IMR-90 (cell line): Measurements from ENCODE around the gene SYNRG. TPM values are rescaled to one million over a fixed set of nuclear protein-coding genes. Genes with fewer than 3 reads are reported as not detected.

Source experiments
- ATAC-seq: fragments of 200-7000 bp; cut with Tn5 transposase; 2 replicates; pipeline ENCODE4 v1.9.1; 2020; ENCODE audit warnings: low read depth, mild to moderate bottlenecking, moderate library complexity
- BruUV-seq: library from RNA; stranded (reverse); fragments of 400-500 nt; replicated peaks from 2 replicates; lab custom pipeline; 2021; lab: Mats Ljungman, UMichigan
- CTCF ChIA-PET: fragments of 300-600 bp; formaldehyde crosslinking; extraction: SDS; loops from one replicate; lab custom pipeline; 2021; ENCODE audit warnings: antibody characterized with exemption; lab: Yijun Ruan, JAX
- POLR2A ChIA-PET: fragments of 300-600 bp; sonication (Branson Sonifier 250); formaldehyde crosslinking; loops from one replicate; lab custom pipeline; 2022; ENCODE audit warnings: antibody characterized with exemption; ENCODE audit not compliant: unreplicated experiment; lab: Charles Lee
- DNase-seq: peaks from one replicate; pipeline ENCODE4 v3.0.0; 2013
- H2AFZ ChIP-seq: replicated peaks from 2 replicates; pipeline ENCODE3; 2013; ENCODE audit warnings: low read length, mild to moderate bottlenecking; ENCODE audit not compliant: poor library complexity
- H2AK5ac ChIP-seq: 2 replicates; pipeline ENCODE4 v1.6.1; 2013; ENCODE audit warnings: low read depth, low read length, inconsistent platforms
- H2AK9ac ChIP-seq: replicated peaks from 2 replicates; pipeline ENCODE3; 2013; ENCODE audit warnings: mild to moderate bottlenecking, low read depth, low read length, moderate library complexity; ENCODE audit not compliant: poor library complexity
- H2BK120ac ChIP-seq: 2 replicates; pipeline ENCODE4 v1.6.1; 2013; ENCODE audit warnings: low read depth, low read length, inconsistent platforms
- H2BK15ac ChIP-seq: 3 replicates; pipeline ENCODE4 v1.6.1; 2013; ENCODE audit warnings: low read depth, low read length, inconsistent platforms
- H2BK20ac ChIP-seq: 2 replicates; pipeline ENCODE4 v1.6.1; 2013; ENCODE audit warnings: low read depth, mild to moderate bottlenecking, inconsistent platforms, low read length, moderate library complexity
- H2BK5ac ChIP-seq: 2 replicates; pipeline ENCODE4 v1.6.1; 2013; ENCODE audit warnings: mild to moderate bottlenecking, low read depth, low read length, inconsistent platforms; ENCODE audit not compliant: poor library complexity, severe bottlenecking
- H3K14ac ChIP-seq: replicated peaks from 2 replicates; pipeline ENCODE4 v1.6.1; 2013; ENCODE audit warnings: low read depth, low read length, inconsistent platforms
- H3K18ac ChIP-seq: 2 replicates; pipeline ENCODE4 v1.6.1; 2013; ENCODE audit warnings: low read depth, low read length, control low read depth
- H3K23ac ChIP-seq: 2 replicates; pipeline ENCODE4 v1.6.1; 2013; ENCODE audit warnings: low read depth, low read length, inconsistent platforms
- H3K27ac ChIP-seq: 2 replicates; pipeline ENCODE4 v1.5.1; 2013; ENCODE audit warnings: mild to moderate bottlenecking, control low read depth, low read length; ENCODE audit not compliant: insufficient read depth
- H3K27me3 ChIP-seq: 2 replicates; pipeline ENCODE4 v1.6.1; 2013; ENCODE audit warnings: low read length; ENCODE audit not compliant: control insufficient read depth, insufficient read depth
- H3K36me3 ChIP-seq: 2 replicates; pipeline ENCODE4 v1.6.1; 2013; ENCODE audit warnings: low read length, mixed read lengths; ENCODE audit not compliant: control insufficient read depth, insufficient read depth
- H3K4ac ChIP-seq: 2 replicates; pipeline ENCODE4 v1.6.1; 2013; ENCODE audit warnings: low read depth, low read length, inconsistent platforms
- H3K4me1 ChIP-seq: 2 replicates; pipeline ENCODE4 v1.6.1; 2013; ENCODE audit warnings: low read length, mixed read lengths; ENCODE audit not compliant: control insufficient read depth, insufficient read depth
- H3K4me2 ChIP-seq: 2 replicates; pipeline ENCODE4 v1.6.1; 2013; ENCODE audit warnings: low read depth, mild to moderate bottlenecking, control low read depth, low read length, moderate library complexity
- H3K4me3 ChIP-seq: 2 replicates; pipeline ENCODE4 v1.5.1; 2013; ENCODE audit warnings: low read depth, mild to moderate bottlenecking, control low read depth, low read length, moderate library complexity; ENCODE audit not compliant: insufficient read depth
- H3K56ac ChIP-seq: 2 replicates; pipeline ENCODE4 v1.6.1; 2013; ENCODE audit warnings: low read length, inconsistent platforms; ENCODE audit not compliant: insufficient read depth; ENCODE audit errors: extremely low read depth
- H3K79me1 ChIP-seq, 2 experiments: 2 replicates each; pipeline ENCODE4 v1.6.1; 2013; ENCODE audit warnings: low read length in 2 of 2, inconsistent platforms in 1 of 2, low read depth in 1 of 2
- H3K9ac ChIP-seq: 2 replicates; pipeline ENCODE4 v1.6.1; 2013; ENCODE audit warnings: low read depth, low read length, control low read depth
- H3K9me1 ChIP-seq: 2 replicates; pipeline ENCODE4 v1.6.1; 2013; ENCODE audit warnings: low read length, inconsistent platforms; ENCODE audit not compliant: insufficient read depth
- H3K9me3 ChIP-seq: 2 replicates; pipeline ENCODE4 v1.6.1; 2013; ENCODE audit warnings: low read length; ENCODE audit not compliant: control insufficient read depth, insufficient read depth
- H4K20me1 ChIP-seq: 2 replicates; pipeline ENCODE4 v1.6.1; 2013; ENCODE audit warnings: low read length, inconsistent platforms; ENCODE audit not compliant: insufficient read depth
- H4K5ac ChIP-seq: 2 replicates; pipeline ENCODE4 v1.6.1; 2013; ENCODE audit warnings: mild to moderate bottlenecking, low read depth, low read length, control low read depth
- H4K8ac ChIP-seq, 2 experiments: 2 replicates each; pipeline ENCODE4 v1.6.1; 2013; ENCODE audit warnings: low read depth in 2 of 2, low read length in 2 of 2, control low read depth in 1 of 2, inconsistent platforms in 1 of 2
- H4K91ac ChIP-seq: 2 replicates; pipeline ENCODE4 v1.6.1; 2013; ENCODE audit warnings: low read depth, low read length, inconsistent platforms; ENCODE audit not compliant: insufficient read depth
- BHLHE40 ChIP-seq: fragments of 150-350 bp; IDR thresholded peaks from 2 replicates; pipeline ENCODE4 v1.6.1; 2016; ENCODE audit warnings: mild to moderate bottlenecking, low read depth, low read length
- CEBPB ChIP-seq: IDR thresholded peaks from 2 replicates; pipeline ENCODE4 v1.6.1; 2012; ENCODE audit warnings: low read depth, low read length, improper control_type of control experiment
- MAFK ChIP-seq: IDR thresholded peaks from 2 replicates; pipeline ENCODE4 v1.6.1; 2012; ENCODE audit warnings: low read depth, low read length, improper control_type of control experiment
- MAZ ChIP-seq: IDR thresholded peaks from 2 replicates; pipeline ENCODE4 v1.6.1; 2012; ENCODE audit warnings: low read depth, mild to moderate bottlenecking, low read length, improper control_type of control experiment, moderate library complexity, borderline replicate concordance
- MXI1 ChIP-seq: IDR thresholded peaks from 2 replicates; pipeline ENCODE4 v1.6.1; 2012; ENCODE audit warnings: low read depth, mild to moderate bottlenecking, low read length, moderate library complexity, borderline replicate concordance
- NFE2L2 ChIP-seq: fragments of 150-350 bp; IDR thresholded peaks from 2 replicates; pipeline ENCODE4 v1.6.1; 2016; ENCODE audit warnings: low read depth, mild to moderate bottlenecking, low read length
- POLR2A ChIP-seq: IDR thresholded peaks from 2 replicates; pipeline ENCODE4 v1.6.1; 2012; ENCODE audit warnings: mild to moderate bottlenecking, low read depth, low read length
- RCOR1 ChIP-seq: IDR thresholded peaks from 2 replicates; pipeline ENCODE4 v1.6.1; 2012; ENCODE audit warnings: mild to moderate bottlenecking, low read length, improper control_type of control experiment; ENCODE audit not compliant: insufficient replicate concordance
- RFX5 ChIP-seq: IDR thresholded peaks from 2 replicates; pipeline ENCODE4 v1.8.0; 2012; ENCODE audit warnings: low read depth, mild to moderate bottlenecking, low read length, moderate library complexity
- SMC3 ChIP-seq: fragments of 150-350 bp; IDR thresholded peaks from 2 replicates; pipeline ENCODE4 v1.6.1; 2016; ENCODE audit warnings: low read depth, mild to moderate bottlenecking, antibody characterized with exemption, low read length, moderate library complexity
- WGBS, 2 experiments: methylation state at CpG; one replicate each; pipeline versions ENCODE4 v1.1.5 to v1.1.7; 2013; ENCODE audit warnings: missing lambda C conversion rate in 2 of 2; ENCODE audit not compliant: insufficient read length in 1 of 2; ENCODE audit errors: extremely low coverage in 2 of 2; 5-methylcytosine and 5-hydroxymethylcytosine counted together
- dilution Hi-C: fragments of 300-500 bp; cut with HindIII; formaldehyde crosslinking; loops from one replicate; pipeline ENCODE4 v1.14.3; 2018; ENCODE audit warnings: low sequenced_read_pairs; ENCODE audit not compliant: unreplicated experiment
- in situ Hi-C: fragments of 300-500 bp; cut with MboI; formaldehyde crosslinking; loops from 3 replicates; pipeline ENCODE4 v1.14.3; 2019; ENCODE audit warnings: low sequenced_read_pairs, inconsistent platforms, mixed read lengths
- intact Hi-C: fragments of 100-400 bp; cut with micrococcal nuclease; formaldehyde crosslinking; loops from 2 replicates; pipeline ENCODE4 v1.10.0; 2022
- polyA plus RNA-seq, 3 experiments: library from polyadenylated mRNA; depleted of rRNA; stranded (reverse); fragments of >200 nt; gene quantifications; 2 replicates each; pipeline ENCODE4 v1.2.3, GENCODE V29; 2012; ENCODE audit warnings: low replicate concordance in 1 of 3
- total RNA-seq: library from RNA; depleted of rRNA; stranded (reverse); fragments of >200 nt; gene quantifications from 2 replicates; pipeline ENCODE4 v1.2.3, GENCODE V29; 2012
- TF ChIP-seq, protein P1 (sequence below): fragments of 150-350 bp; IDR thresholded peaks from 2 replicates; pipeline ENCODE4 v1.6.1; 2016; ENCODE audit warnings: low read depth, mild to moderate bottlenecking, low read length, moderate library complexity, borderline replicate concordance
- TF ChIP-seq, protein P2 (sequence below): fragments of 150-350 bp; IDR thresholded peaks from 2 replicates; pipeline ENCODE4 v1.6.1; 2017; ENCODE audit warnings: mild to moderate bottlenecking, antibody characterized with exemption, low read length, low read depth
- TF ChIP-seq, protein P3 (sequence below): conservative IDR thresholded peaks from 2 replicates; pipeline ENCODE4 v1.5.1; 2012; ENCODE audit warnings: mild to moderate bottlenecking, low read depth, low read length, improper control_type of control experiment

Gene SYNRG
- total and polyA plus RNA-seq, 2 of the 4 experiments (the other 2 are of a cell fraction) = 11.7 to 15.2 TPM

DNA sequence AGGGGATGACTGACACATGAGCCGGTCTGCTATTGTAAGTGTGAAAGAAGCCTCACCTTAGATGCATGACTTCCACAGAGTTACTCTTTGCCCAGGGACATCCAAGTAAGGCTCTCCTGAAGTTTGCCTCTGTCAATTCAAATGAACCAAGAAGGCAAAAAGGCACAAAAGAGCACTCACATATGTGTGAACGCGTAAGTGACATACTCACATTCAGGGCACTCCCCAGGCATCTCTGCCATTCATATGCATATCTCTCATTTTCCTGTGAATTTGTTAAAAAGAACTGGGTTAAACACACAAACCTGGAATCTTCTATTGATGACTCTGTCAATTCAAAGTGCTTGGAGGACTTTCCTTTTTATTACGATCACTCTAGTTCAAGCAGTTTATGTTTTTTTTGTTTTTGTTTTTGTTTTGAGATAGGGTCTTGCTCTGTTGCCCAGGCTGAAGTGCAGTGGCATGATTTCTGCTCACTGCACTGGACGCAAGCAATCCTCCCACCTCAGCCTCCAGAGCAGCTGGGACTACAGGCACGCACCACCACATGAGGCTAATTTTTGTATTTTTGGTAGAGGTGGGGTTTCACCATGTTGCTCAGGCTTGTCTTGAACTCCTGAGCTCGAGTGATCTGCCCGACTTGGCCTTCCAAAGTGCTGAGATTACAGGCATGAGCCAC lies 70.1 kb downstream of the SYNRG start:
- no peak overlapping the region for H3K23ac ChIP-seq
- no CpG with 5 or more reads among the region's 8 CpGs for WGBS, 2 experiments
- H4K20me1 ChIP-seq = no peaks in the 10 kb centered on the region
- TF ChIP-seq RFX5 (no peak), BHLHE40 (no peak), POLR2A (no peak), MXI1 (no peak), NFE2L2 (no peak), CEBPB (no peak), SMC3 (no peak), RCOR1 (no peak), MAZ (no peak), MAFK (no peak)
- TF ChIP-seq, protein P1, sequence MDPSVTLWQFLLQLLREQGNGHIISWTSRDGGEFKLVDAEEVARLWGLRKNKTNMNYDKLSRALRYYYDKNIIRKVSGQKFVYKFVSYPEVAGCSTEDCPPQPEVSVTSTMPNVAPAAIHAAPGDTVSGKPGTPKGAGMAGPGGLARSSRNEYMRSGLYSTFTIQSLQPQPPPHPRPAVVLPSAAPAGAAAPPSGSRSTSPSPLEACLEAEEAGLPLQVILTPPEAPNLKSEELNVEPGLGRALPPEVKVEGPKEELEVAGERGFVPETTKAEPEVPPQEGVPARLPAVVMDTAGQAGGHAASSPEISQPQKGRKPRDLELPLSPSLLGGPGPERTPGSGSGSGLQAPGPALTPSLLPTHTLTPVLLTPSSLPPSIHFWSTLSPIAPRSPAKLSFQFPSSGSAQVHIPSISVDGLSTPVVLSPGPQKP = no peak
- TF ChIP-seq, protein P2, sequence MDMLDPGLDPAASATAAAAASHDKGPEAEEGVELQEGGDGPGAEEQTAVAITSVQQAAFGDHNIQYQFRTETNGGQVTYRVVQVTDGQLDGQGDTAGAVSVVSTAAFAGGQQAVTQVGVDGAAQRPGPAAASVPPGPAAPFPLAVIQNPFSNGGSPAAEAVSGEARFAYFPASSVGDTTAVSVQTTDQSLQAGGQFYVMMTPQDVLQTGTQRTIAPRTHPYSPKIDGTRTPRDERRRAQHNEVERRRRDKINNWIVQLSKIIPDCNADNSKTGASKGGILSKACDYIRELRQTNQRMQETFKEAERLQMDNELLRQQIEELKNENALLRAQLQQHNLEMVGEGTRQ = no peak
- TF ChIP-seq, protein P3, sequence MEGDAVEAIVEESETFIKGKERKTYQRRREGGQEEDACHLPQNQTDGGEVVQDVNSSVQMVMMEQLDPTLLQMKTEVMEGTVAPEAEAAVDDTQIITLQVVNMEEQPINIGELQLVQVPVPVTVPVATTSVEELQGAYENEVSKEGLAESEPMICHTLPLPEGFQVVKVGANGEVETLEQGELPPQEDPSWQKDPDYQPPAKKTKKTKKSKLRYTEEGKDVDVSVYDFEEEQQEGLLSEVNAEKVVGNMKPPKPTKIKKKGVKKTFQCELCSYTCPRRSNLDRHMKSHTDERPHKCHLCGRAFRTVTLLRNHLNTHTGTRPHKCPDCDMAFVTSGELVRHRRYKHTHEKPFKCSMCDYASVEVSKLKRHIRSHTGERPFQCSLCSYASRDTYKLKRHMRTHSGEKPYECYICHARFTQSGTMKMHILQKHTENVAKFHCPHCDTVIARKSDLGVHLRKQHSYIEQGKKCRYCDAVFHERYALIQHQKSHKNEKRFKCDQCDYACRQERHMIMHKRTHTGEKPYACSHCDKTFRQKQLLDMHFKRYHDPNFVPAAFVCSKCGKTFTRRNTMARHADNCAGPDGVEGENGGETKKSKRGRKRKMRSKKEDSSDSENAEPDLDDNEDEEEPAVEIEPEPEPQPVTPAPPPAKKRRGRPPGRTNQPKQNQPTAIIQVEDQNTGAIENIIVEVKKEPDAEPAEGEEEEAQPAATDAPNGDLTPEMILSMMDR = no peak
- H3K9me3 ChIP-seq = no peaks in the 10 kb centered on the region
- no peak overlapping the region for H2BK15ac ChIP-seq
- H3K18ac ChIP-seq = no peak overlapping the region
- H4K8ac ChIP-seq = no peak overlapping the region
- H2AK9ac ChIP-seq = no peak overlapping the region
- H3K4me1 ChIP-seq = no peaks in the 10 kb centered on the region
- no peak overlapping the region for H3K4me3 ChIP-seq
- H3K4me2 ChIP-seq = no peak overlapping the region
- in situ Hi-C loops = no loop called here
- no peak for ATAC-seq
- BruUV-seq = no TSS peak
- dilution Hi-C loops = no loop called here
- no peak overlapping the region for H3K56ac ChIP-seq
- no peak for DNase-seq
- peaks cover 18 to 25% of the 10 kb centered on the region in 2 experiments; a peak in 3 of 4 replicates for H3K79me1 ChIP-seq
- no peak overlapping the region for H4K5ac ChIP-seq
- no peak overlapping the region for H3K9ac ChIP-seq
- H4K91ac ChIP-seq = no peak overlapping the region
- H3K4ac ChIP-seq = no peak overlapping the region
- ChIA-PET CTCF (no interaction called here), POLR2A (no interaction called here)
- no peaks in the 10 kb centered on the region for H3K27me3 ChIP-seq
- intact Hi-C loops = no loop called here
- peaks cover 54% of the 10 kb centered on the region for H3K36me3 ChIP-seq
- H3K9me1 ChIP-seq = peaks cover 3% of the 10 kb centered on the region
- H3K27ac ChIP-seq = no peak overlapping the region
- no peak overlapping the region for H2AFZ ChIP-seq
- no peak overlapping the region for H3K14ac ChIP-seq
- no peak overlapping the region for H2BK120ac ChIP-seq
- no peak overlapping the region for H2AK5ac ChIP-seq
- H2BK20ac ChIP-seq = no peak overlapping the region
- no peak overlapping the region for H2BK5ac ChIP-seq
